Neural progenitor cell (in vitro differentiated cells): ENCODE measurements around the gene ZNF253.
"Not testable (repeated sequence)": the region's sequence is repeated elsewhere in the genome, so short reads cannot be mapped to it uniquely, and the experiment has no call there.

Experiments
- EZH2 ChIP-seq: fragments of 200-600 bp; sonication (generic); IDR thresholded peaks from 2 replicates; pipeline ENCODE4 v1.6.1; 2017; ENCODE audit warnings: antibody characterized with exemption, mild to moderate bottlenecking, moderate library complexity
- EZH2phosphoT487 ChIP-seq: fragments of 200-600 bp; sonication (generic); IDR thresholded peaks from 2 replicates; pipeline ENCODE4 v1.6.1; 2017; ENCODE audit warnings: antibody characterized with exemption
- TF ChIP-seq, protein P1 (sequence below): fragments of 200-600 bp; sonication (generic); IDR thresholded peaks from 2 replicates; pipeline ENCODE4 v1.5.1; 2017; ENCODE audit warnings: antibody characterized with exemption, mild to moderate bottlenecking

DNA sequence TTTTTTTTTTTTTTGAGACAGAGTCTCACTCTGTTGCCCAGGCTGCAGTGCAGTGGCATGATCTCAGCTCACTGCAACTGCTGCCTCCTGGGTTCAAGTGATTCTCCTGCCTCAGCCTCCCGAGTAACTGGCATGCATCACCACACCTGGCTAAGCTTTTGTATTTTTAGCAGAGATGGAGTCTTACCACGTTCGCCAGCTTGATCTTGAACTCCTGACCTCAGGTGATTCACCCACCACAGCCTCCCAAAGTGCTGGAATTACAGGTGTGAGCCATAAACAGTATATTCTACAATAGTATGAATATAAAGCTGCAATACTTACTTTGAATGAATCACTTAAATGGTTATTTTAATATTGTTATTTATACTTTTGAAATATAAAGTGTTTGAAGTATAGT, 41.9 kb downstream of the ZNF253 start:
- TF ChIP-seq, protein P1, sequence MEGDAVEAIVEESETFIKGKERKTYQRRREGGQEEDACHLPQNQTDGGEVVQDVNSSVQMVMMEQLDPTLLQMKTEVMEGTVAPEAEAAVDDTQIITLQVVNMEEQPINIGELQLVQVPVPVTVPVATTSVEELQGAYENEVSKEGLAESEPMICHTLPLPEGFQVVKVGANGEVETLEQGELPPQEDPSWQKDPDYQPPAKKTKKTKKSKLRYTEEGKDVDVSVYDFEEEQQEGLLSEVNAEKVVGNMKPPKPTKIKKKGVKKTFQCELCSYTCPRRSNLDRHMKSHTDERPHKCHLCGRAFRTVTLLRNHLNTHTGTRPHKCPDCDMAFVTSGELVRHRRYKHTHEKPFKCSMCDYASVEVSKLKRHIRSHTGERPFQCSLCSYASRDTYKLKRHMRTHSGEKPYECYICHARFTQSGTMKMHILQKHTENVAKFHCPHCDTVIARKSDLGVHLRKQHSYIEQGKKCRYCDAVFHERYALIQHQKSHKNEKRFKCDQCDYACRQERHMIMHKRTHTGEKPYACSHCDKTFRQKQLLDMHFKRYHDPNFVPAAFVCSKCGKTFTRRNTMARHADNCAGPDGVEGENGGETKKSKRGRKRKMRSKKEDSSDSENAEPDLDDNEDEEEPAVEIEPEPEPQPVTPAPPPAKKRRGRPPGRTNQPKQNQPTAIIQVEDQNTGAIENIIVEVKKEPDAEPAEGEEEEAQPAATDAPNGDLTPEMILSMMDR, result not testable (repeated sequence)
- TF ChIP-seq EZH2, EZH2phosphoT487: not testable (repeated sequence)
